Muscle of arm (tissue), 12 donors: ENCODE results near the gene GAS2L1. TPM values are rescaled to one million over a fixed set of nuclear protein-coding genes. Genes with fewer than 3 reads are reported as not detected.

ENCODE experiments used
- DNase-seq: peaks from one replicate; pipeline ENCODE4 v3.0.0-alpha.2; 2013
- polyA plus RNA-seq, 12 donors: library from polyadenylated mRNA; unstranded; fragments of 120-200 nt; gene quantifications; one replicate each; pipeline ENCODE4 v1.2.1, GENCODE V29; 2013; ENCODE audit not compliant: insufficient read length in 12 of 12

Gene GAS2L1
- polyA plus RNA-seq, 12 donors: 6.4 to 21.8 (median 10.4) TPM; not detected in 1

- DNase-seq: no peak
Measured at GRCh38 chr22:29325356-29325755, 18.9 kb downstream of the GAS2L1 start.

- no peak for DNase-seq
Measured at GRCh38 chr22:29325785-29326315, 19.4 kb downstream of the GAS2L1 start.

GRCh38 chr22:29326481-29326880 lies 20.0 kb downstream of the GAS2L1 start:
- no peak for DNase-seq

- no peak for DNase-seq
Measured at GRCh38 chr22:29327089-29327764, 20.8 kb downstream of the GAS2L1 start.

- no peak for DNase-seq
Measured at GRCh38 chr22:29328055-29328454, 21.6 kb downstream of the GAS2L1 start.

GRCh38 chr22:29328566-29329500 lies 22.4 kb downstream of the GAS2L1 start:
- DNase-seq: no peak

- DNase-seq: no peak
Measured at GRCh38 chr22:29329581-29329980, 23.1 kb downstream of the GAS2L1 start.

- no peak for DNase-seq
Measured at GRCh38 chr22:29330291-29330690, 23.8 kb downstream of the GAS2L1 start.

GRCh38 chr22:29330753-29331152 lies 24.3 kb downstream of the GAS2L1 start:
- no peak for DNase-seq

GRCh38 chr22:29331213-29331612 lies 24.8 kb downstream of the GAS2L1 start:
- no peak for DNase-seq

GRCh38 chr22:29331658-29332300 lies 25.3 kb downstream of the GAS2L1 start:
- DNase-seq: no peak

GRCh38 chr22:29332886-29333496 lies 26.5 kb downstream of the GAS2L1 start:
- no peak for DNase-seq

GRCh38 chr22:29334148-29334547 lies 27.7 kb downstream of the GAS2L1 start:
- DNase-seq: no peak

- DNase-seq: no peak
Measured at GRCh38 chr22:29334696-29335344, 28.4 kb downstream of the GAS2L1 start.

GRCh38 chr22:29335656-29336055 lies 29.2 kb downstream of the GAS2L1 start:
- no peak for DNase-seq

- no peak for DNase-seq
Measured at GRCh38 chr22:29336751-29337490, 30.5 kb downstream of the GAS2L1 start.

- DNase-seq: no peak
Measured at GRCh38 chr22:29337631-29338284, 31.3 kb downstream of the GAS2L1 start.

- no peak for DNase-seq
Measured at GRCh38 chr22:29338398-29338797, 31.9 kb downstream of the GAS2L1 start.

GRCh38 chr22:29339381-29340235 lies 33.2 kb downstream of the GAS2L1 start:
- DNase-seq: no peak
